GM21717 (cell line): ENCODE results near the gene CLDN6.
A peak's percentile ranks its signal among the peaks of the same experiment; 100 is the strongest.

Source experiments
- ATAC-seq: cut with Tn5 transposase; IDR thresholded peaks from one replicate; pipeline ENCODE4 v1.9.1; 2021; ENCODE audit warnings: mild to moderate bottlenecking, moderate library complexity; ENCODE audit not compliant: unreplicated experiment

Gene CLDN6

GRCh38 chr16:2974319-2975056 is 43.5 kb downstream of the CLDN6 start:
- no peak for ATAC-seq

DNA sequence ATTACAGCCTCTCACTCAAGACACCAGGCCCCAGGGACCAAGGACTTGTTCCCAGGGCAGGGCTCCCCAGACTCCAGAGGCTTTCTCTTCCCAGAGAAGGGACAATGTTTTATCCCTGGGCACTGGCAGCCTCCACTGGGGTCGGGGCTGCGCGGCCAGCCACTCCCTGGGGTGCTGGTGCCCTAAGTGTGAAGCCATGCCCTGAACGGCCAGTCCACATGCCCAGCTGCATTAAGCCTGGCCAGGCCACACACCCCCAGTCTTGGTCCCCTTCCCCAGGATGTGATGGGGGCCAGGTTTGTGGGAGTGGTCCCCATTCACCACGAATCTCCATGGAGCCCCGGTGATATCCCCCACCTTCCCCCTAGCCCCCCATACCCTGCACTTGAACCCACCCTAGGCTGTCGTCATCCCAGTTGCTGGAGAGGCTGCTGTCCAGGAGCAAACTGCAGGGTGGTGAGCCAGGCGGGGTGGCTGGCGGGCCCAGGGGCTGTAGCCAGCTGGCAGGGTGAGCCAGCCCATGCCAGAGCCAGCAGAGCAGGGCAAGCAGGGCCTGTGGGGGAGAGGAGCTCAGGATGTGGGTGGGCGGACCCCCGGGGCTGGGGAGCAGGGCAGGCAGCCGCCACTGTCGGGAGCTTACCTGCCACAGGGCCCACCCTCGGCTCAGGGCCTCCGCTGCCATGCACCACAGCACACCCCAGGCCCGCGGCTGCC is 44.2 kb downstream of the CLDN6 start:
- ATAC-seq = no peak

GRCh38 chr16:2973093-2973492 is 44.9 kb downstream of the CLDN6 start:
- ATAC-seq = no peak

DNA sequence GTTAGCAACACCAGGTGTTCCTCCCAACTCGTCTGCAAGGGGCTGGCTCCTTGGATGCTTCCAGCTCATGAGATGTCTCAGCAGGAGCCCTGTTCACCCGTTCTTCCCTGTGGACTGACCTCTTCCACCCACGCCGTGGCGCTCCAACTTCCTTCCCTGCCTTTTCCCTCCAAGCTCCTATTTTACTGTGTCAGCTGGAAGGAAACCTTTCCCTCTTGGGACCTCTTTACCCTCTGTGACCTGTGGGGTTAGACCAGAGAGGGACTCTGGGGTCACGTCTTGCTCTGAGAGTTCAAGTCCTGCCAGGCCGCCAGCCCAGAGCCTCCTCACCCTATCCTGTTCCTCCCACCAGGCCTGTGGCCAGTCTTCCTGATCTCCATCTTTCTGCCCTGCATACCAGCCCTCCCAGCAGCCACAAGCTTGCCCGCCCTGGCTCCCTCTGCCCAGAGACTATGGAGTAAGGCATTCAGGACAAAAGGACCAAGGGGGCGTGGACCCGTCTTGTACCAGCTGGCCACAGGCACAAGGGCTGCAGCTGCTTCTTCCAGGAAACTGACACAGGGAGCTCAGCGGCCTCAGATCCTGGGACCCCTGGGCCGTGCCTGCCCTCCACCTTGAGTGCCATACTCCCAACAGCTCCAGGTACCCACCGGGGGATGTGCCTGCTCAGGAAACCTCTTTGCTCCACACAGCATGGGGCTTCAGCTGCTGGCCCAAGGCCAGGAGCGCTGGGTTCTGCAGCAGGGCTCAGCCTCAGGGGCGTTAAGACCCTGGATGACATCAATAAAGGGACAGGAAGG is 45.8 kb downstream of the CLDN6 start:
- no peak for ATAC-seq

DNA sequence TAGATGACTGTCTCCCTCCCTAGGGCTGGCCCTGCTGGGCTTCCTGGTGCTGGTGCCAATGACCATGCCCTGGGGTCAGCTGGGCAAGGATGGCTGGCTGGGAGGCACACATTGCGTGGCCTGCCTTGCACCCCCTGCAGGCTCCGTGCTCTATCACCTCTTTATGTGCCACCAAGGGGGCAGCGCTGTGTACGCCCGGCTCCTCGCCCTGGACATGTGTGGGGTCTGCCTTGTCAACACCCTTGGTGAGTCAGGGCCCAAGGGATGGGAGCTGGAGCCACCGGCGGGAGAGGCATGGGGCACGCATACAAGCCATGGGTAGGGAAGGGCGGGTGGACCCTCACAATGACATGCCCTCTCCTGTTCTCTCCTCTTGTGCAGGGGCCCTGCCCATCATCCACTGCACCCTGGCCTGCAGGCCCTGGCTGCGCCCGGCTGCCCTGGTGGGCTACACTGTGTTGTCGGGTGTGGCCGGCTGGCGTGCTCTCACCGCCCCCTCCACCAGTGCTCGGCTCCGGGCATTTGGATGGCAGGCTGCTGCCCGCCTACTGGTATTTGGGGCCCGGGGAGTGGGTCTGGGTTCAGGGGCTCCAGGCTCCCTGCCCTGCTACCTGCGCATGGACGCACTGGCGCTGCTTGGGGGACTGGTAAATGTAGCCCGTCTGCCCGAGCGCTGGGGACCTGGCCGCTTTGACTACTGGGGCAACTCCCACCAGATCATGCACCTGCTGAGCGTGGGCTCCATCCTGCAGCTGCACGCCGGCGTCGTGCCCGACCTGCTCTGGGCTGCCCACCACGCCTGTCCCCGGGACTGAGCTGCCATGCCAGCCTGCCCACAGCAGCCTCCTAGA is 46.6 kb downstream of the CLDN6 start:
- ATAC-seq = no peak

DNA sequence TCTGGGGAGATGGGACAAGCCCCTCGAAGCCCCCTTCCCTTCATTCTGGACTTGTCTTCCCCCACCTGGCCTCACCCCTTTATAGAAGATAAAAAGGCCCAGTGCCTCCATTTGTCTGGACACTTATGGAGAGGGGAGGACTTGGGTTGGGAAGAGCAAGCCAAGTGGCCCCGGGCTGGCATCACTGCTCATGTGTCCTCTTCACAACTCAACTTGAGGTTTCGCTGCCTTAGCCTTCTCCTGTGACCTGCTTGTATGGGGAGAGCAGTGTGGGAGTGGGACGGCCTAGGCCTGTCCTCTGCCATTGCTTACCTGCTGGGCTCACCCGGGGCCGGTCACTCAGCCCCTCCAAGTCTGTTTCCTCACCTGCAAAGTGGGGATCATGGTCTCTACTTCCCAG is 47.4 kb downstream of the CLDN6 start:
- no peak for ATAC-seq

DNA sequence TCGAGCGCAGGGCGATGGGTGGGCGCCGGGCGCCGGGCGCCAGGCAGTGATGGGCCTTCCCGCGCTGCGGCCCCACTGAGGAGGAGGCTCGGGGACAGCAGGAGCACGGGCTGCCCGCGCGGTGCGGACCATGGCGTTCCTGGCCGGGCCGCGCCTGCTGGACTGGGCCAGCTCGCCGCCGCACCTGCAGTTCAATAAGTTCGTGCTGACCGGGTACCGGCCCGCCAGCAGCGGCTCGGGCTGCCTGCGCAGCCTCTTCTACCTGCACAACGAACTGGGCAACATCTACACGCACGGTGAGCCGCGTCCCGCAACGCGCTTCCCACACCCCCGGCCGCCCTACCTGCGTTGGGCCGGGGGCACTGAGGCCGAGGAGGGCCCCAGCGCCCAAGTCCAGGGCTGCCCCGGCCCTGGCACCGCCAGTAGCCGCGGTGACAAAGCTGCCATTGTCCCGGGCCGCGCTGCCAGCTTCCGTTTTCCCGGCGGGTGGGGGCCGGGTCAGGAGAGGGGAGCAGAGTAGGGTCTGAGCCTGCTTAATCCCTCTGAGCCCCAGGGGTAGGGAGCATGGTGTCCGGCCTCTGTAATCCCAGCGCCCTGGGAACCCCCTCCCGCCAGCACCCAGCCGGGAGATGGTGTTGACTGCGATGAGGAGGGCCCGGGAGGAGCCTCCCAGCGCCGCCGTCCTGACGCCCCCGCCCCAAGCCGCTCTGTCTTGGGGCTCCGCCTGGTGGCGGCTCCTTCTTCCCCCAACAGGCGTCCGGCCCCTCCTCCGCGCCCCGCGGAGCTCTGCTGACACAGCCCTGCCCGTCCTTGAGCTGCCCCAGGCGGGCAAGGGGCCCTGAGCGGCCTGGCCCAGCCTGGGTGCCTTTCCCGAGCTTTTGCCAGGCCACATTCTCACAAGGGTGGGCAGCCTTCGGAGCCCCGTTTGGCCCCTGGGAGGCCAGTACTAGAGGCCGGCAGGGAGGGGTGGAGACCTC is 48.1 kb downstream of the CLDN6 start:
- ATAC-seq = no peak

DNA sequence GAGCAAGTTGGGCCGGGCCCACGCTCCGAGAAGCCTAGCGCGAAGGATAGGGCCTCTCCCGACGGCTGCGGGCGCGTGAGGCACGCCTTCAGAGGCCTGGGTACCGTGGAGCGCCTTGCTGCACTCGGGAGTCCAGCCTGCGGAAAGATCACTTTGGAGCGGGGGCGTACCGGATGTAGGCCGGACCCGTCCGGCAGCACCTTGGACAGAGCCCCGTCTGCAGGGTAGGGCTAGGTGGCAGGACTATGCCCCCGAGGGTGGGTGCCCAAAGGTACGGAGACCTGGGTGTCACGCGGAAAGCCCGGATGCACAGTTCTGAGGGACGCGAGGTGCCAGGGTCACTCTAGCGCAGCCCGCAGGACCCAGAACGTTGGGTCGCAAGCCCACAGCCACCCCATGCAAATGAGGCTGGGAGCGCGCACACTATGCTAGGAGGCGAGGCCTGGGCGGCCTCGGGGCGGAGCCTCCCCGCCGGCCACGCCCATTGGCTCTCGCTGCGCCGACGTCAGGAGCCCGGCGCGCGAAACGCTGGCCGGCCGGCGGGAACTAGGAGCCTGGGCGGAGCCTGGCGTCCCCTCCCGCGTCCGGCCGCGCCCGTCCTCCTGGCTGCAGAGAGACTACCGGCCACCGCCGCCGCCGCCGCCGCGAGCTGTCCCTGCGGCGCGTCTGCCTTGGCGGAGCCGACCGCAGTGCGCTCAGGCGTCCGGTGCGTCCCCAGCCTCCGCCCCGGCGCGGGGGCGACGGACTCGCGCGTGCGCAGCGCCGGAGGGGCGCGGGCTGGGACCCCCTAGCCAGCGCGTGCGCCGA is 49.0 kb downstream of the CLDN6 start, which contains the start of gene PAQR4:
PAQR4 (plus strand) TSS at position 611 of the 807 bp plus-strand sequence. CDS start 327 bp downstream, outside the sequence.
- ATAC-seq = peak; percentile 54

GRCh38 chr16:2968368-2968737 is 49.6 kb downstream of the CLDN6 start:
- ATAC-seq = peak; percentile 1

GRCh38 chr16:2967721-2968161 is 50.2 kb downstream of the CLDN6 start:
- ATAC-seq = no peak

DNA sequence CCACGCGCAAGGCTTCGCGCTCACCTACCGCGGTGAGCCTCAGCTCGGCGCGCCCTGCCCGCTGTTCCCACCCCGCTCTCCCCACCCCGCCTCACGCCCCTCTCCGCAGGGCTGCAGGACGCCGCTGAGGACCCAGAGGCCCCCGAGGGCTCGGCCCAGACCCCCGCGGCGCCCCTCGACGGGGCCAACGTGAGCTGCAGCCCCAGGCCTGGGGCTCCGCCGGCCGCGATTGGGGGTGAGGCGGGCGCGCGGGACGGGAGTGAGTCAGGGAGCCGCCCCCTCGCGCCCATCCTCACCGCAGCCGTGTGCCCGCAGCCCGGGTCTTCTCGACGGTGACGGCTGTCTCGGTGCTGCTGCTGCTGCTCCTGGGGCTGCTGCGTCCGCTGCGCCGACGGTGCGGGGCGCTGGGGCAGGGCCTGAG is 50.8 kb downstream of the CLDN6 start:
- ATAC-seq = no peak

GRCh38 chr16:2966808-2967191 is 51.2 kb downstream of the CLDN6 start:
- ATAC-seq = no peak

GRCh38 chr16:2966043-2966807 is 51.8 kb downstream of the CLDN6 start:
- ATAC-seq = no peak
